OCI-LY7 (cell line): ENCODE data around the gene SENP1.

Source experiments
- EZH2phosphoT487 ChIP-seq: fragments of 200-600 bp; sonication (generic); IDR thresholded peaks from 2 replicates; pipeline ENCODE4 v1.6.1; 2018; ENCODE audit warnings: low read depth, borderline replicate concordance, mild to moderate bottlenecking, mixed run types, antibody characterized with exemption, low read length, moderate library complexity, mixed read lengths
- TF ChIP-seq, protein P1 (sequence below): fragments of 200-600 bp; sonication (generic); conservative IDR thresholded peaks from 2 replicates; pipeline ENCODE4 v1.5.1; 2014; ENCODE audit warnings: mild to moderate bottlenecking, antibody characterized with exemption, low read length, moderate library complexity, mixed read lengths

DNA sequence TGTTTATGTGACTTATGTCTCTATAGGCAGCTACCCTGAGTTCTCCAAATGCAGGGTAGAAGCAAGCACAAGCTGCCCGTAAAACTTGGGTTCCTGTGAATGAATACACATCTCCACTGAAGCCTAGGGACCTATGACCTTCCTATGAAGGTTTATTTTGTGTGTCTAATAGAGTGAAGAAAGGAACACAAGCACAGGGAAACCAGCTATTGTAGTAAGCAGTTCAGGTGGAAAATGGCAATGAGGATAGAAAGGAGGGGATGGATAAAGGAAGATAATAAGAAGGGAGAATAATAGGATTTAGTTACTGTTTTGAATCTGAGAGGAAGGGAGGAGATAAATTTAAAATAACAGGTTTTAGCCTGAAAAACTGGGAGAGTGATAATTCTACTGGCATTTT, 15.6 kb upstream of the SENP1 start:
- TF ChIP-seq, protein P1, sequence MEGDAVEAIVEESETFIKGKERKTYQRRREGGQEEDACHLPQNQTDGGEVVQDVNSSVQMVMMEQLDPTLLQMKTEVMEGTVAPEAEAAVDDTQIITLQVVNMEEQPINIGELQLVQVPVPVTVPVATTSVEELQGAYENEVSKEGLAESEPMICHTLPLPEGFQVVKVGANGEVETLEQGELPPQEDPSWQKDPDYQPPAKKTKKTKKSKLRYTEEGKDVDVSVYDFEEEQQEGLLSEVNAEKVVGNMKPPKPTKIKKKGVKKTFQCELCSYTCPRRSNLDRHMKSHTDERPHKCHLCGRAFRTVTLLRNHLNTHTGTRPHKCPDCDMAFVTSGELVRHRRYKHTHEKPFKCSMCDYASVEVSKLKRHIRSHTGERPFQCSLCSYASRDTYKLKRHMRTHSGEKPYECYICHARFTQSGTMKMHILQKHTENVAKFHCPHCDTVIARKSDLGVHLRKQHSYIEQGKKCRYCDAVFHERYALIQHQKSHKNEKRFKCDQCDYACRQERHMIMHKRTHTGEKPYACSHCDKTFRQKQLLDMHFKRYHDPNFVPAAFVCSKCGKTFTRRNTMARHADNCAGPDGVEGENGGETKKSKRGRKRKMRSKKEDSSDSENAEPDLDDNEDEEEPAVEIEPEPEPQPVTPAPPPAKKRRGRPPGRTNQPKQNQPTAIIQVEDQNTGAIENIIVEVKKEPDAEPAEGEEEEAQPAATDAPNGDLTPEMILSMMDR = no peak
- TF ChIP-seq EZH2phosphoT487 = no peak
